T-helper 2 cell (primary cell): ENCODE data around the gene POLN.

Experiments used
- DNase-seq, 5 experiments: peaks; one replicate each; pipeline versions ENCODE4 v3.0.0 to v3.0.0-alpha.2; 2012 to 2022

POLN gene

GRCh38 chr4:2081540-2081939 lies 160.4 kb downstream of the POLN start:
- no peak for DNase-seq

- no peak for DNase-seq
Measured at GRCh38 chr4:2080429-2081300, 161.3 kb downstream of the POLN start.

- no peak for DNase-seq
Measured at GRCh38 chr4:2079926-2080325, 162.0 kb downstream of the POLN start.

- no peak for DNase-seq
Measured at GRCh38 chr4:2079006-2079405, 162.9 kb downstream of the POLN start.

- DNase-seq: no peak
Measured at GRCh38 chr4:2078584-2078983, 163.3 kb downstream of the POLN start.

GRCh38 chr4:2077537-2078460 lies 164.1 kb downstream of the POLN start:
- DNase-seq: no peak

GRCh38 chr4:2076908-2077536 lies 164.9 kb downstream of the POLN start:
- DNase-seq: no peak

- DNase-seq: no peak
Measured at GRCh38 chr4:2075987-2076907, 165.7 kb downstream of the POLN start.

GRCh38 chr4:2075171-2075986 lies 166.5 kb downstream of the POLN start:
- DNase-seq: no peak

- no peak for DNase-seq
Measured at GRCh38 chr4:2074588-2074987, 167.3 kb downstream of the POLN start.

- no peak for DNase-seq
Measured at GRCh38 chr4:2073808-2074481, 168.0 kb downstream of the POLN start.

GRCh38 chr4:2072971-2073807 lies 168.7 kb downstream of the POLN start:
- no peak for DNase-seq

- DNase-seq: no peak
Measured at GRCh38 chr4:2071912-2072867, 169.7 kb downstream of the POLN start.

GRCh38 chr4:2071252-2071911 lies 170.5 kb downstream of the POLN start:
- DNase-seq: no peak

GRCh38 chr4:2070421-2071251 lies 171.3 kb downstream of the POLN start:
- DNase-seq: no peak

GRCh38 chr4:2069986-2070385 lies 171.9 kb downstream of the POLN start:
- DNase-seq: no peak
